ENCODE data around the gene MMUT.

The MMUT gene

DNA sequence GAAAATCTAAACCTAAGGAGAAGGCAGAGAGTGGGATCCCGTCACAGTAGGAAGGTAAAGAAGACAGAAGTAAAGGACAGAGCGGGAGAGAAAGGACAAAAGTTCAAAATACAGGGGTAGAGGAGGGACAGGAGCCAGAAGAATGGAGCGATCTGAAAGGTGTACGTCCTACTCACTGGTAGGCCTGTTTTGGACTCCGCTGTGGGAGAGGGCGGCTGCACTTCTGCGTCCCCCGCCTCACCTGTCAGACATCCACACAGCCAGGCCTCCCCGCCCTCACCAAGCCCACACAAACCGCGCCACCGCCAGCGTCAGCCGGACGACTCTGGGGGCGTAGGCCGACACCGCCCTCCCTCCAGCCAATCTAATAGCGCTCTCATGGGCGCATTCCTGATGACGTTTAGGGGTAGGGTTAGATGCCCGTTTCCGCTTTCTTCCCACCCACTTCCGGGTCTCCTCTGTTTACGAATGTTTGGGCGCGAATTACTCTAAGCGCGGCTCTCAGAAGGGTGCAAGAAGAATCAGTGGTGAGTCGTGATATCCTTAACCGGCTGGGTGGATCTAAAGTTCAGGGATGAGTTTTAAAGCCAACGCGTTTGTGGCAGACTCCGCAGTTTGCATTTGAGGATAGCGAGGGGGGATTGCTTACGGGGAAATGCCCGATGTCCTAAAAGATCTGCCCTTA is at the start of gene MMUT, which contains the start of gene CENPQ:
MMUT (minus strand) TSS at position 327 of the 685 bp plus-strand sequence. CDS start 3,787 bp downstream, outside the sequence.
CENPQ (plus strand) TSS at position 444 of the 685 bp plus-strand sequence. CDS start 6,807 bp downstream, outside the sequence.
- TF ChIP-seq, protein P1, sequence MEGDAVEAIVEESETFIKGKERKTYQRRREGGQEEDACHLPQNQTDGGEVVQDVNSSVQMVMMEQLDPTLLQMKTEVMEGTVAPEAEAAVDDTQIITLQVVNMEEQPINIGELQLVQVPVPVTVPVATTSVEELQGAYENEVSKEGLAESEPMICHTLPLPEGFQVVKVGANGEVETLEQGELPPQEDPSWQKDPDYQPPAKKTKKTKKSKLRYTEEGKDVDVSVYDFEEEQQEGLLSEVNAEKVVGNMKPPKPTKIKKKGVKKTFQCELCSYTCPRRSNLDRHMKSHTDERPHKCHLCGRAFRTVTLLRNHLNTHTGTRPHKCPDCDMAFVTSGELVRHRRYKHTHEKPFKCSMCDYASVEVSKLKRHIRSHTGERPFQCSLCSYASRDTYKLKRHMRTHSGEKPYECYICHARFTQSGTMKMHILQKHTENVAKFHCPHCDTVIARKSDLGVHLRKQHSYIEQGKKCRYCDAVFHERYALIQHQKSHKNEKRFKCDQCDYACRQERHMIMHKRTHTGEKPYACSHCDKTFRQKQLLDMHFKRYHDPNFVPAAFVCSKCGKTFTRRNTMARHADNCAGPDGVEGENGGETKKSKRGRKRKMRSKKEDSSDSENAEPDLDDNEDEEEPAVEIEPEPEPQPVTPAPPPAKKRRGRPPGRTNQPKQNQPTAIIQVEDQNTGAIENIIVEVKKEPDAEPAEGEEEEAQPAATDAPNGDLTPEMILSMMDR (IDR thresholded peaks at IDR 0.05; ENCODE audit: low read depth, low read length, missing control alignments) = no peak
- peak; percentile 85 for DNase-seq (ENCODE audit: extremely low read depth, low read depth)

DNA sequence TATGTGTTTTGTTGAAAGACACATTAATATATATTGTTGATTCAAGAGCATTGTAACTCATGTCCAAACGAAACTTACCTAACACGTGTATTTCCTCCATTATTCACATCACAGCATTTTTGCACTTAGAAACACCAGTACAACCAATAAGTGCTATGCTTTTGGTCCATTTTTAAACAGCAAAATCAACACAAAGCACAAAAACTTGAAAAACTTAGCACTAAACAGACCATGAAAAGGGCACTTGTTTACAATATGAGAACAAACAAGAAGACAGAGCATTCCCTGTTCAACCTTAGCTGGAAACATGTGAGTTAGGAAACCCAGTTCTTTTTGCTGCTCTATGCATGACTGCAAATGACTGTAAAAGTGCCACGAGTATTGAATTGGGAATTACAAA is 46.3 kb upstream of the MMUT start:
- H3K4me3 ChIP-seq (replicated peaks; ENCODE audit: low read depth, low read length) = no peak overlapping the region
- TF ChIP-seq, protein P1 (IDR thresholded peaks at IDR 0.05; ENCODE audit: low read depth, low read length, missing control alignments) = no peak
- DNase-seq (ENCODE audit: extremely low read depth, low read depth) = no peak

More for the DNA sequence above, at the start of gene MMUT, which contains the start of gene CENPQ:
- H3K4me3 ChIP-seq (replicated peaks; ENCODE audit: low read depth, low read length) = peak within 1 kb of the TSS; percentile 90

DNA sequence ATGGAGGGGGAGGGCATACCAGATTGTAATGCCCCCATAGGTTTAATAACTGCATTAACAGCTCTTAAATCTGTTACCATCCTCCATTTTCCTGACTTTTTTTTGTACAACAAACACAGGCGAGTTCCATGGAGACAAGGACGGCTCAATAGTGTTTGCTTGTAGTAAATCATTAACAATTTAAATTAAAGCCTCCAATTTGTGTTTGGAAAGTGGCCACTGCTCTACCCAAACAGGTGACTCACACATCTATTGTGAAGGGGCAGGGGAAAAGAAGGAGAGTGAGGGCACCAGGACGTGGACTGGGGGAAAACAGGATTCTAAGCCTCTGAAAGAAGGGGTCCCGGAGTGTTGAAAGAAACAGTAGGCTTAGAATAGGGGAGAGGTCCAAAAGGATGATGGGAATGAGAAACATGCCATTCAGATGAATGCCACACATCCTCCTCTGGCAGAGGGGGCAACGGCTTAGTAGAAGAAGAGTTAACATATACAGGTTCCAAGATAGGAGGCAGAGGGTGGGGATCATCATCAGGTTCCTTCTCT is 43.6 kb upstream of the MMUT start:
- H3K4me3 ChIP-seq (replicated peaks; ENCODE audit: low read depth, low read length) = no peak overlapping the region
- TF ChIP-seq, protein P1 (IDR thresholded peaks at IDR 0.05; ENCODE audit: low read depth, low read length, missing control alignments) = no peak
- no peak for DNase-seq (ENCODE audit: extremely low read depth, low read depth)

DNA sequence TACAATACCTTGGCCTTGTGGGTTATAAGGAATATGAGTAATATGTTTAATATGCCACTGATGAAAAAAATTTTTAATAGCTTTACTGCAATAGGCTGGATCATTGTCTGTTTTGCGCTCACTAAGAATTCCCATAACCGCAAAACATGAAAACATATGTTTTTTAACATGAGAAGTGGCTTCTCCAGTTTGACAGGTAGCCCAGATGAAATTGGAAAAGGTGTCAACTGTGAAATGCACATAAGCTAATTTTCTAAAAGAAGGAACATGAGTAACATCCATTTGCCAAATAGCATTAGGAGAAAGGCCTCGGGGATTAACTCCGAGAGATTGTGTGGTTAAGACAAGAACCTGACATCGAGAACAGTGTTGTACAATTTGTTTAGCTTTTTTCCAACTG is 41.6 kb upstream of the MMUT start:
- DNase-seq (ENCODE audit: extremely low read depth, low read depth) = no peak
- TF ChIP-seq, protein P1 (IDR thresholded peaks at IDR 0.05; ENCODE audit: low read depth, low read length, missing control alignments) = no peak

DNA sequence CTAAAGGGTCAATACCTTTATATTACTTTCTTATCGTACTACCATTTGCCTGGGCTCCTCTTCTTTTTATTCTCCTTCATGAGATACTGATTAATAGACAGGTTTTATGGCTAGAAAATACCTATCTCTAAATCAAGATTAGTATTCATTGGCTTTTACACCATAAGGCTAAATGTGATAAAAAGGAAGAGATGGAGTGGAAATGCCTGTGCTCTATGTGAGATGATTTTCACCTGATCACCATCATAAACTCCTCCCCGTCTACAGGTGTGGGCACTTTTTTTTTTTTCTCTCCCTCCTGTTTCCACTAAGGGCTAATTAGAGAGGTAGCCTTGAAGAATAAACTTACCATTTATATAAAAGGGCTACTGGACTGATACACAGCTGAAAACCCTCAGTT is 36.6 kb upstream of the MMUT start, which contains the start of gene GLYATL3:
GLYATL3 (plus strand) TSS at position 301 of the 400 bp plus-strand sequence. CDS start 12,068 bp downstream, outside the sequence.
- DNase-seq (ENCODE audit: extremely low read depth, low read depth) = no peak
- H3K4me3 ChIP-seq (replicated peaks; ENCODE audit: low read depth, low read length) = no peak within 1 kb of the TSS
- TF ChIP-seq, protein P1 (IDR thresholded peaks at IDR 0.05; ENCODE audit: low read depth, low read length, missing control alignments) = no peak

More for the DNA sequence above, 41.6 kb upstream of the MMUT start:
- H3K4me3 ChIP-seq (replicated peaks; ENCODE audit: low read depth, low read length) = no peak overlapping the region

DNA sequence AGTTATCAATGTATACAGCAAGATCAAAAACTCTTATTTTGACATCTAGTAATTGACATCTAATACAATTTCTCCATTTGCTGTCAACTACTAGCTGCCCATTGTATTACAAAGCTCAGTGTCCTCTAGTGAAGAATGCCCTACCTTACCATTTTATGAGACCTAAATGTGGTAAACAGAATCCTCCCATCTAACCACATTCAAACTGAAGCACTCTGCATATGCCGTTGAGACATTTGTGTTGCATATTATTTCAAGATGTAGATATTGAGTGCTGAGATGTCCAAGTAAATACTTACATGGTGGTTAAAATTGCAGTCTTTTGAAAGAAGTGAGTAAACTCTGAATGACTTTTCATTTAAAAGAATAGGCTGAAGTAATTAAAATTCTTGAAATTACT is 36.1 kb upstream of the MMUT start:
- DNase-seq (ENCODE audit: extremely low read depth, low read depth) = no peak
- no peak overlapping the region for H3K4me3 ChIP-seq (replicated peaks; ENCODE audit: low read depth, low read length)
- TF ChIP-seq, protein P1 (IDR thresholded peaks at IDR 0.05; ENCODE audit: low read depth, low read length, missing control alignments) = no peak

All from HFF-Myc (cell line).